C4-2B (cell line): Measurements from ENCODE around the gene CD19.

Experiments used
- ZFX ChIP-seq: fragments of 450-650 bp; IDR thresholded peaks from 2 replicates; pipeline ENCODE4 v1.6.1; 2017
- TF ChIP-seq, protein P1 (sequence below): fragments of 450-650 bp; conservative IDR thresholded peaks from 2 replicates; pipeline ENCODE4 v1.5.1; 2017; ENCODE audit warnings: mild to moderate bottlenecking

DNA sequence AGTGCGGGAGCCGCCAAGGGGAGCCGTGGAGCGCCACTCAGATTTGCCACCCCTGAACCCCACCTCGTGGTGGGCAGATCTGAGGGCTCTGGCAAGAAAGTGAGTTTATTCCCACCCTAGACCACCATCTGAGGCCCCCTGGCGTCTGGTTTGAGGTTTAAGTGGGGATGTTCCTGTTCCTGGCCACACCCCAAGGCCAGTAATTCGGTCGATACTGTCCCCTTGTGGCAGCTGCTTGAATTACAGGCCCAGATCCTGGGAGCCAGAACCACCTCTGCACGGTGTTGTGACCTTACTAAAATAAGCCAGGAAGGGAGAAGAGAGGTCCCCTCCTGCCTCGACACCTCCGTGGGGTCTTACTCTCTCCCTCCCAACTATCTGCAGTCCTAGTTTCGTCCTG lies 49.7 kb downstream of the CD19 start:
- TF ChIP-seq, protein P1, sequence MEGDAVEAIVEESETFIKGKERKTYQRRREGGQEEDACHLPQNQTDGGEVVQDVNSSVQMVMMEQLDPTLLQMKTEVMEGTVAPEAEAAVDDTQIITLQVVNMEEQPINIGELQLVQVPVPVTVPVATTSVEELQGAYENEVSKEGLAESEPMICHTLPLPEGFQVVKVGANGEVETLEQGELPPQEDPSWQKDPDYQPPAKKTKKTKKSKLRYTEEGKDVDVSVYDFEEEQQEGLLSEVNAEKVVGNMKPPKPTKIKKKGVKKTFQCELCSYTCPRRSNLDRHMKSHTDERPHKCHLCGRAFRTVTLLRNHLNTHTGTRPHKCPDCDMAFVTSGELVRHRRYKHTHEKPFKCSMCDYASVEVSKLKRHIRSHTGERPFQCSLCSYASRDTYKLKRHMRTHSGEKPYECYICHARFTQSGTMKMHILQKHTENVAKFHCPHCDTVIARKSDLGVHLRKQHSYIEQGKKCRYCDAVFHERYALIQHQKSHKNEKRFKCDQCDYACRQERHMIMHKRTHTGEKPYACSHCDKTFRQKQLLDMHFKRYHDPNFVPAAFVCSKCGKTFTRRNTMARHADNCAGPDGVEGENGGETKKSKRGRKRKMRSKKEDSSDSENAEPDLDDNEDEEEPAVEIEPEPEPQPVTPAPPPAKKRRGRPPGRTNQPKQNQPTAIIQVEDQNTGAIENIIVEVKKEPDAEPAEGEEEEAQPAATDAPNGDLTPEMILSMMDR: peak; percentile 82
- no peak for TF ChIP-seq ZFX
